NCI-H1092 (cell line): Measurements from ENCODE around the gene SRRM3.
"Not testable (repeated sequence)": the region's sequence is repeated elsewhere in the genome, so short reads cannot be mapped to it uniquely, and the experiment has no call there.

ENCODE experiments used
- DNase-seq: peaks from one replicate; lab custom pipeline; 2025; lab: John Stamatoyannopoulos, UW

The SRRM3 gene

GRCh38 chr7:76191783-76192240, 9.9 kb upstream of the SRRM3 start:
- DNase-seq, result no peak

GRCh38 chr7:76193466-76193865, 8.2 kb upstream of the SRRM3 start:
- no peak for DNase-seq

- no peak for DNase-seq
These were observed 7.8 kb upstream of the SRRM3 start for GRCh38 chr7:76193883-76194282.

DNA sequence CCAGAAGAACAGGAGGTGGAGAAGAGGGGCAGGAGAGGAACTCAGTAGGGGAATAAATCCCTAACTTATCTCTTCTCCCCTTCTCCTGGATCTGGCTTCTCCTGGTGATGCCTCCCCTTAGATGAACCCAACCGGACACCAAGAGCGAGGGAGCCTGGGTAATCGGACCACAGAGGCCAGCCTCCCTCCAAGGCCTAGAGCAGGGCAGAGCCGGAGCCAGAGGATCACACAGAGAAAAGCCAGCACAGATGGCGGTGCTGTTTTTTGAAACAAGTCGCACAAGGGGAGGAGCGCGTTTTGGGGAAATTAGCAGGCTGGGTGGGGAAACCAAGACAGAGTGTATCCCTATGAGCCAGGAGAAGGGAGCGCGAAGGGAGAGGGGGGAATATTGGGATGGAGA, 4.9 kb upstream of the SRRM3 start:
- DNase-seq, result no peak

DNA sequence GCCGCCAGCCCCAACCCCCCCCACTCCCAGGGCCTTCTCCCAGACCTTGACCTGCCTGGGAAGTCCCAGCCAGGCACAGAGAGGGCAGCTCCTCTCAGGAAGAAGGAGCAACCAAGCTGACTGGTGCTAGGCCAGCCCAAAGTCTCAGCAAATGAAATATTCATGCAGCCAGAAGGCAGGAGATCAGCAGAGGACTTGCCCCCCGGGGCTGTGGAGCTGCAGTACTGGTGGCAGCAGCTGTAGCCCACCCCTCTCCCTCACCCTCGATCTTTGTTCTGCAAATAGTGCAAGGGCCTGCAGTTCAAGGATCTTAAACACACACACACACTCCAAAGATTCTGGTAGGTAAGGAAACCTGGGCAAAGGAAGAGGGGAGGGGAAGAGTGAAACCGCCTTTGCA, 3.5 kb upstream of the SRRM3 start:
- no peak for DNase-seq

GRCh38 chr7:76202666-76203030, 952 bp downstream of the SRRM3 start:
- DNase-seq, result no peak

DNA sequence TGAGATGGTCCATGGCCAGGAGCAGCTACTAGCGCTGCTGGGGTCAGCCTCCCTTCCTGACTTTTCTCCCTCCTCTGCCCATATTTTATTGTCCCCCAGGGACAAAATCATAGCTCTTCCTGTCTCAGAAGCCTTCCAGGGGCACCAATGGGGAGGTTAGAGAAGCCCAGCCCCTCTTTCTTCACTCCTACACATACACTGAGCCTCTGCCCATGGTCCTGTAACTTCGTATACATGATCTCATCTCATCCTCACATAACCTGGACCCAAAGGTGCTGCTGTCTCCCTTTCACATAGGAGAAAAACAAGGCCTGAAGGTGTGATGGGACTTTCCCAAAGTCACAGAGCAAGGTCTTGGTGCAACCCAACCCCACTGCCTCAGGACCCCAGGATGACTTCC, 2.5 kb downstream of the SRRM3 start:
- no peak for DNase-seq

- DNase-seq, result no peak
These were observed 4.9 kb downstream of the SRRM3 start for GRCh38 chr7:76206633-76207032.

DNA sequence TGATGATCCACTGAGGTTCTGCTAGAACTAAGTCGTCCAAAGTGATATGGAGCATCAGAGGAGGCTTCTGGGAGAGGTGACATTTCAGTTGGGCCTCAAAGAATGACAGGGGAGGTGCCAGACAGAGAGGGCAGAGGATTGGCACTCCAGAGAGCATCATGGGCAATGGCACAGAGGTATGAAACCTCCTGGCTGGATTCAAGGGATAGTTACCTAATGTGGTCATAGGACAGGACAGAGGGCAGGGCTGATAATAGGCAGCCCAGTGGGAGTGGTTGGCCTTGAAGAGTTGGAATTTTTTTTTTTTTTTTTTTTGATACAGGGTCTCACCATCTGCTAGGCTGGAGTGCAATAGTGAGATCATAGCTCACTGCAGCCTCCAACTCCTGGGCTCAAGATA, 7.6 kb downstream of the SRRM3 start:
- DNase-seq, result no peak

GRCh38 chr7:76211216-76211615, 9.5 kb downstream of the SRRM3 start:
- DNase-seq, result no peak

DNA sequence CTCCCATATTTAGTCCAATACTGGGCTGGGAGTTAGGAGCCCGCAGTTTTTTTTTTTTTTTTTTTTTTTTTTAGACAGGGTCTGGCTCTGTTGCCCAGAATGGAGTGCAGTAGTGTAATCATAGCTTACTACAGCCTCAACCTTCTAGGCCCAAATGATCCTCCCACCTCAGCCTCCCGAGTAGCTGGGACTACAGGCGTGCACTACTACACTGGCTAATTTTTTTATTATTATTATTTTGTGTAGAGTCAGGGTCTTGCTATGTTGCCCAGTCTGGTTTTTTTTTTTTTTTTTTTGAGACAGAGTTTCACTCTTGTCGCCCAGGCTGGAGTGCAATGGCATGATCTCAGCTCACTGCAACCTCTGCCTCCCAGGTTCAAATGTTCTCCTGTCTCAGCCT, 13.7 kb downstream of the SRRM3 start:
- not testable (repeated sequence) for DNase-seq

- no peak for DNase-seq
These were observed 14.8 kb downstream of the SRRM3 start for GRCh38 chr7:76216381-76217082.

DNA sequence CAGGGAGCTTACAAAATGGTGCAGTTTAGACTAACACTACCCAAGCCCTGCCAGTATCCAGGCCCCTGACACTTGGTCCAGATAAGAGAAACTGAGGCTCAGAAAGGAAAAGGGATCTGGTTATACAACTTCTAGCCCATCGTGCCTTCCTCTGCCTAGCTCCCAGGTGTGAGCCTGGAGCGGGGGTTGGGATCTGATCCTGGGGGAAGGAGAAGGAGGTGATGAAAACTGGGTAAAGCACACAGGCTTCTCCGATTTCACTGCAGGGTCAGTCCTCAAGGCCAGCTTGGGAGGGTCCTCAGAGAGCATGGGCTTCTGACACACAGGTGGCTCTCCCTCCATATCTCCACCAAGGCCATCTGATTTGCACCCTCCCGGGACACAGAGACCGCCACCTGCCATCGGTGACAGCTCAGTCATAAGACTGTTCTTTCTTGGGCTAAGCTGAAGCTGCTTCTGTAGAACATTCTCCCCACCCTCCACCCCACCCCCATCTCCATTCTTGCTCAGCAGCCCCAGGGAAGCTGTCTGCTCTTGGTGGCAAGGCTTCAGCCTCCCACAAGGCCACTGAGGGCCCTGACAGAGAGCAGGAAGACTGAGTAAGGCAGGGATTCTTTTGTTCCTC, 16.4 kb downstream of the SRRM3 start:
- DNase-seq, result no peak

DNA sequence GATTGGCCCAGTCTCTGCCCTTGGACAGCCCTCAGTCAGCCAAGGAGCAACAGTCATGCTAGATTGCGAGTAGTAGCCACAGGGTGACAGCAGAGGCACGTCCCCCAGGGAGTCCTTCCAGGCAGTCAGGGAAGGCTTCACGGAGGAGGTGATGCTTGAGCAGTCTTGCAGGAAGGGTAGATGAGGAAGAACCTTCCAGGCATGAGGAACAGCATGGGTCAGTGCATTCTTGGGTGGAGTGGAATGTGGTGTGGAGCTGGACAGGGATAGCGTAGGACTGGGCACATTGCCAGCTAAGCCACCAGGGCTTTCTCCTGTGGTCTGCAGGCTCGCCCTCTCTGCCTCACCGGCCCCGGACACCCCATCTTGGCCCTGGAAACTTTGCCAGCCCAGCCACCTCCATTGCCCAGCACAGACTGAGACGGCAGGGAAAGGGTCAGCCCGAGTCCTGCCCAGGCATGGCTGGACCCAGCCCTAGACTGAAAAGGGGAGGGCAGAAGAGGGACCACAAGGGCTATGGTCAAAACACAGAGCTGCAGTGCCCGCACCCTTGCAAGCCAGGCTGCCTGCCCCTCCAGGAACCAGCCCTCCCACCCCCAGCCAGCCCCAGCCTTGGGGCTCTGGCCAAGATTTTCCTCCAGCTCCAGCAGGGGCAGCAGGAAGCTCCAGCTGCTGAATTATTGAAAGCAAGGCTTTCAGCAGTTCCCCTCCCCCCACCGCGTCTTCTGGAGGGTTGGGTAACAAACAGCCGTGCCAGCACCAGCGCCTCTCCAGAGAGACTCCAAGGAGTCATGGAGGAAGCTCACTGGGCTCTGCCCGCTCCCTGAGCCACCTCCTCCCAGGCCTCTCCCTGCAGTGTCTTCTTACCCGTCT, 18.7 kb downstream of the SRRM3 start:
- no peak for DNase-seq

GRCh38 chr7:76222333-76222732, 20.6 kb downstream of the SRRM3 start:
- no peak for DNase-seq

DNA sequence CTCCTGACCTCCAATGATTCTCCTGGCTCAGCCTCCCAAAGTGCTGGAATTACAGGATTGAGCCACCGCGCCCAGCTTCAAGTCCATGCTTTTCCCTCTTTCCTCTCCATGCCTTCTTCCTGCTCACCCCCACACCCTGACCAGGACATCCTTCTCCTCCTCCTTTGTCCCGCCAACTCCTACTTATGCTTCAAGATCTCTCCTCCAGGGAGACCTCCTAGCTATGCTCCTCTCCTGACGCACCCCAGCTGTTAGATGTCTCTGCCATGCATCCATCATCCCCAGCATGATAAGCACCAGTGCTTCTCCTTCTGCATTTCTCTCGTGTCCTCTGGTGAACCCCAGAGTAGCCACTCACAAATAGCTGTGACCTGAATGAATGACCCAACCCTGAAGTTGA, 21.1 kb downstream of the SRRM3 start:
- DNase-seq, result no peak

DNA sequence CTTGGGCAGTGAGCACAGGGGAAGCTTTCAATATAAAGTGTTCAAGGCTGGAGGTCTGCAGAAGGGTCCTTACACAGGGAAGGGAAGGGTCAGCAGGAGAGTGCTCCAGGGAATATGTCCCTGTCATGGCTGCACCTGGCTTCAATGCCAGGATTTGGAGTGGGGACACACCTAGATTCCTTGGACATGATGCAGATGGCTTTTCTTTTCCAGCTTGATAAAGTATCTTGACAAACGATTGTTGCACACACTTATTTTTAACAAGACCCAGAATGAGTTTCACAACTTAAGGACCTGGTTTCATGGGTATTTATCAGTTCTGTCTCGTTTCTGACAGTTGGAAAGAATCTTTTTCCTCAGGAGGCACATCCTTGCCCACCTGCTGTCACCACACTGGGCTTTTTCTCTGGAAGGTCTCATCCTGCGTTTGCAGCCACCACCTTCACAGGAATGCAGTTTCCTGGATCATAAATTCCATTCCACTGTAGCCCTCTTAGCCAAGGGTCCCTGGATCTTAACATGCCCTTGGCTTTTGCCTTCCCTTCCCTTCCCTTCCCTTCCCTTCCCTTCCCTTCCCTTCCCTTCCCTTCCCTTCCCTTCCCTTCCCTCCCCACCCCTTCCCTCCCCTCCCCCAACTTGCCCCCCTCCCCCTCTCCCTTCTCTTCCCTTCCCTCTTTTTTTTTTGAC, 21.7 kb downstream of the SRRM3 start:
- no peak for DNase-seq

GRCh38 chr7:76224695-76225094, 23.0 kb downstream of the SRRM3 start:
- DNase-seq, result no peak

DNA sequence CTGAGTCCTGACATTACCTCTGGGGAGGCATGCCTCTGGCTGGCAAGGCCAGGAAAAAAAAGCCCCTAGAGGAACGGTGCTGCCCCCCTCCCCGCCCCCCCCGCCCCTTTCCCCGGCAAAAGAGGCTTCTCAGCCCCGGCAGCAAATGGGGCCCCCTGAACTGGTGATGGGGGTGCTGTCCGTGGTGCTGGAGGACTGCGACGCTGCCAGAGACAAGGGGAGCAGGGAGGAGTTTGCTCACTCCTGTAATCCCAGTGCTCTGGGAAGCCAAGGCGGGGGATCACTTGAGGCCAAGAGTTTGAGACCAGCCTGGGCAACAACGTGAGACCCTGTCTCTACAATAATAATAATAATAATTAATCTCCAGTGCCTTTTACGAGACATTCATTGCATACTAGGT, 23.7 kb downstream of the SRRM3 start:
- DNase-seq, result no peak

GRCh38 chr7:76225951-76226350, 24.3 kb downstream of the SRRM3 start:
- no peak for DNase-seq

- DNase-seq, result not testable (repeated sequence)
These were observed 25.3 kb downstream of the SRRM3 start for GRCh38 chr7:76226878-76227423.

- DNase-seq, result no peak
These were observed 28.5 kb downstream of the SRRM3 start for GRCh38 chr7:76230214-76230613.
